PC-3 (cell line): Measurements from ENCODE around the gene CLSTN1.

Experiments used
- EZH2 ChIP-seq: fragments of 300-600 bp; sonication (generic); IDR thresholded peaks from one replicate; pipeline ENCODE4 v1.6.1; 2017; ENCODE audit warnings: antibody characterized with exemption, mild to moderate bottlenecking, low read length; ENCODE audit not compliant: unreplicated experiment
- EZH2phosphoT487 ChIP-seq: fragments of 300-600 bp; sonication (generic); IDR thresholded peaks from 2 replicates; pipeline ENCODE4 v1.6.1; 2018; ENCODE audit warnings: mild to moderate bottlenecking, antibody characterized with exemption, low read length, borderline replicate concordance
- TF ChIP-seq, protein P1 (sequence below): fragments of 300-600 bp; sonication (generic); conservative IDR thresholded peaks from 2 replicates; pipeline ENCODE4 v1.5.1; 2017; ENCODE audit warnings: antibody characterized with exemption, low read depth, mild to moderate bottlenecking, low read length

GRCh38 chr1:9749361-9749760 lies 74.4 kb downstream of the CLSTN1 start:
- TF ChIP-seq, protein P1, sequence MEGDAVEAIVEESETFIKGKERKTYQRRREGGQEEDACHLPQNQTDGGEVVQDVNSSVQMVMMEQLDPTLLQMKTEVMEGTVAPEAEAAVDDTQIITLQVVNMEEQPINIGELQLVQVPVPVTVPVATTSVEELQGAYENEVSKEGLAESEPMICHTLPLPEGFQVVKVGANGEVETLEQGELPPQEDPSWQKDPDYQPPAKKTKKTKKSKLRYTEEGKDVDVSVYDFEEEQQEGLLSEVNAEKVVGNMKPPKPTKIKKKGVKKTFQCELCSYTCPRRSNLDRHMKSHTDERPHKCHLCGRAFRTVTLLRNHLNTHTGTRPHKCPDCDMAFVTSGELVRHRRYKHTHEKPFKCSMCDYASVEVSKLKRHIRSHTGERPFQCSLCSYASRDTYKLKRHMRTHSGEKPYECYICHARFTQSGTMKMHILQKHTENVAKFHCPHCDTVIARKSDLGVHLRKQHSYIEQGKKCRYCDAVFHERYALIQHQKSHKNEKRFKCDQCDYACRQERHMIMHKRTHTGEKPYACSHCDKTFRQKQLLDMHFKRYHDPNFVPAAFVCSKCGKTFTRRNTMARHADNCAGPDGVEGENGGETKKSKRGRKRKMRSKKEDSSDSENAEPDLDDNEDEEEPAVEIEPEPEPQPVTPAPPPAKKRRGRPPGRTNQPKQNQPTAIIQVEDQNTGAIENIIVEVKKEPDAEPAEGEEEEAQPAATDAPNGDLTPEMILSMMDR: no peak
- no peak for TF ChIP-seq EZH2phosphoT487
- no peak for TF ChIP-seq EZH2
